Left ventricle myocardium inferior (tissue), 1 donor: Measurements from ENCODE around the gene SPCS1. TPM values are rescaled to one million over a fixed set of nuclear protein-coding genes. Genes with fewer than 3 reads are reported as not detected.

Source experiments
- DNase-seq: peaks from one replicate; pipeline ENCODE4 v3.0.0-alpha.2; 2020
- H3K27ac ChIP-seq: fragments of 200-600 bp; replicated peaks from 2 replicates; pipeline ENCODE4 v1.8.0; 2021
- H3K27me3 ChIP-seq: fragments of 200-600 bp; 2 replicates; pipeline ENCODE4 v1.8.0; 2021; ENCODE audit warnings: low read depth
- H3K36me3 ChIP-seq: fragments of 200-600 bp; 2 replicates; pipeline ENCODE4 v1.8.0; 2021
- H3K4me1 ChIP-seq: fragments of 200-600 bp; 2 replicates; pipeline ENCODE4 v1.8.0; 2021
- H3K4me3 ChIP-seq: fragments of 200-600 bp; 2 replicates; pipeline ENCODE4 v1.8.0; 2021; ENCODE audit warnings: mild to moderate bottlenecking, moderate library complexity
- H3K9me3 ChIP-seq: fragments of 200-600 bp; replicated peaks from 2 replicates; pipeline ENCODE4 v1.8.0; 2021
- intact Hi-C: fragments of 100-400 bp; cut with micrococcal nuclease; formaldehyde crosslinking; loops from one replicate; pipeline ENCODE4 v1.11.0; 2022
- total RNA-seq: library from RNA; stranded (reverse); fragmentation: NEBNext Ultra II Directional; extraction: Animal tissue kit (Norgen Biotek cat#: 25700); gene quantifications from one replicate; pipeline ENCODE4 v1.2.1, GENCODE V29; 2021
- TF ChIP-seq, protein P1 (sequence below): fragments of 200-600 bp; IDR thresholded peaks from 2 replicates; pipeline ENCODE4 v1.8.0; 2021; ENCODE audit warnings: antibody characterized with exemption, mild to moderate bottlenecking, borderline replicate concordance
- donor health status: DM: no; HTN: yes; CAD: no; lungs with severe emphysema.

The SPCS1 gene
- total RNA-seq, 1 donor from 2014 or later, result 85.8 TPM

DNA sequence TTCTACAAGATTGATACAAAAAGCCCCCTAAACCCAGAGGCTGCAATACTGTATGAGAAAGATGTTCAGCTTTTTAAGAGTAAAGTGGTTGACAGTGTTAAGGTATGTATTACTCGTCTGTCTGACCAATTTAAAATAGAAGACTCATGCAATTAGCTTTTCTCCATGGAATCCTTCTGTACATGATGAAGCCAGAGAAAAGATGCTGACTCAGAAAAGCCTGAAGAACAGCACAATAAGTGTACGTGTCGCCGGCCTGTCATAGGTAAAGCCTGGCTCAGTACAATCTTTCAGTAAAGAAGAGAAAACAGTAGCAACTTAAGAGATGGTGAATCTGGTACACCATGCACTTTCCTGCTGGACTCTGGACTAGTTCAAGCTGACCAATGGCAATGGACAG is 48.5 kb downstream of the SPCS1 start:
- intact Hi-C loops, result no loop called here
- Histone ChIP-seq H3K27ac (no peak overlapping the region), H3K9me3 (no peaks in the 10 kb centered on the region), H3K4me1 (no peaks in the 10 kb centered on the region), H3K4me3 (no peak overlapping the region), H3K36me3 (peaks cover 90% of the 10 kb centered on the region), H3K27me3 (no peaks in the 10 kb centered on the region)
- DNase-seq, result no peak
- TF ChIP-seq, protein P1, sequence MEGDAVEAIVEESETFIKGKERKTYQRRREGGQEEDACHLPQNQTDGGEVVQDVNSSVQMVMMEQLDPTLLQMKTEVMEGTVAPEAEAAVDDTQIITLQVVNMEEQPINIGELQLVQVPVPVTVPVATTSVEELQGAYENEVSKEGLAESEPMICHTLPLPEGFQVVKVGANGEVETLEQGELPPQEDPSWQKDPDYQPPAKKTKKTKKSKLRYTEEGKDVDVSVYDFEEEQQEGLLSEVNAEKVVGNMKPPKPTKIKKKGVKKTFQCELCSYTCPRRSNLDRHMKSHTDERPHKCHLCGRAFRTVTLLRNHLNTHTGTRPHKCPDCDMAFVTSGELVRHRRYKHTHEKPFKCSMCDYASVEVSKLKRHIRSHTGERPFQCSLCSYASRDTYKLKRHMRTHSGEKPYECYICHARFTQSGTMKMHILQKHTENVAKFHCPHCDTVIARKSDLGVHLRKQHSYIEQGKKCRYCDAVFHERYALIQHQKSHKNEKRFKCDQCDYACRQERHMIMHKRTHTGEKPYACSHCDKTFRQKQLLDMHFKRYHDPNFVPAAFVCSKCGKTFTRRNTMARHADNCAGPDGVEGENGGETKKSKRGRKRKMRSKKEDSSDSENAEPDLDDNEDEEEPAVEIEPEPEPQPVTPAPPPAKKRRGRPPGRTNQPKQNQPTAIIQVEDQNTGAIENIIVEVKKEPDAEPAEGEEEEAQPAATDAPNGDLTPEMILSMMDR, result no peak

- H3K4me1 ChIP-seq, result no peaks in the 10 kb centered on the region
- no peaks in the 10 kb centered on the region for H3K27me3 ChIP-seq
- TF ChIP-seq, protein P1, result no peak
- H3K27ac ChIP-seq, result no peak overlapping the region
- H3K4me3 ChIP-seq, result no peak overlapping the region
- peaks cover 90% of the 10 kb centered on the region for H3K36me3 ChIP-seq
- intact Hi-C loops, result no loop called here
- no peaks in the 10 kb centered on the region for H3K9me3 ChIP-seq
- DNase-seq, result no peak
These were observed 50.2 kb downstream of the SPCS1 start for GRCh38 chr3:52756141-52756540.

Other genes with a start within 250 kb of the SPCS1 start
- 67.2 TPM for gene STAB1, start 210.8 kb upstream of the SPCS1 start, total RNA-seq
- gene NT5DC2, start 172.2 kb upstream of the SPCS1 start, total RNA-seq, result 69.3 TPM
- 65.8 TPM for gene UQCC5, start 169.5 kb upstream of the SPCS1 start, total RNA-seq
- 52.3 TPM for gene PBRM1, start 20.2 kb upstream of the SPCS1 start, total RNA-seq
- gene GNL3, start 20.1 kb upstream of the SPCS1 start, total RNA-seq, result 26.8 TPM
- gene GLT8D1, start 315 bp upstream of the SPCS1 start, total RNA-seq, result 29.2 TPM
- gene NEK4, start 64.8 kb downstream of the SPCS1 start, total RNA-seq, result 17.7 TPM
- not detected for gene ITIH1, start 71.5 kb downstream of the SPCS1 start, total RNA-seq
- 0.55 TPM for gene ITIH3, start 88.7 kb downstream of the SPCS1 start, total RNA-seq
- gene ITIH4, start 124.6 kb downstream of the SPCS1 start, total RNA-seq, result 5.0 TPM
- 32.7 TPM for gene MUSTN1, start 128.9 kb downstream of the SPCS1 start, total RNA-seq
- gene STIMATE, start 191.4 kb downstream of the SPCS1 start, total RNA-seq, result 6.3 TPM